Adipose tissue (tissue), 3 donors: ENCODE results near the gene CRB3. TPM values are rescaled to one million over a fixed set of nuclear protein-coding genes. Genes with fewer than 3 reads are reported as not detected.
A peak's percentile ranks its signal among the peaks of the same experiment; 100 is the strongest.
"Not testable (repeated sequence)": the region's sequence is repeated elsewhere in the genome, so short reads cannot be mapped to it uniquely, and the experiment has no call there.

Experiments
- H3K27ac ChIP-seq: one replicate; pipeline ENCODE4 v1.5.1; 2013; ENCODE audit warnings: low read depth, low read length
- WGBS, 3 donors: extraction: QIAGEN DNeasy Blood & Tissue Kit; methylation state at CpG; one replicate each; pipeline ENCODE4 v1.1.7; 2013; 5-methylcytosine and 5-hydroxymethylcytosine counted together
- polyA plus RNA-seq, 3 donors: library from polyadenylated mRNA; stranded (reverse); fragments of 200-250 nt; gene quantifications; one replicate each; pipeline ENCODE4 v1.2.3, GENCODE V29; 2013
- donor health status: healthy with polysubstance abuse.
- donor health status: Bipolar disorder and iron deficiency.
- donor health status: healthy.

The CRB3 gene
- 10 to 100 TPM in 1 of 3 donors, 1 to 10 TPM in 1, under 1 TPM in 1; 0.67 to 47.3 (median 4.1) TPM for polyA plus RNA-seq

- H3K27ac ChIP-seq = no peak within 1 kb of the TSS
- WGBS, 3 donors = 1 to 9% (median 6%) methylated on average over 58 to 65 of the region's 65 CpGs
Measured at GRCh38 chr19:6464070-6464873, at the start of gene CRB3. CRB3 (plus strand) TSS chr19:6464271; CDS start chr19:6464702, 431 bp downstream.

GRCh38 chr19:6414793-6415590 is 49.1 kb upstream of the CRB3 start:
- 92 to 94% (median 92%) methylated on average over 44 to 47 of the region's 47 CpGs for WGBS, 3 donors

DNA sequence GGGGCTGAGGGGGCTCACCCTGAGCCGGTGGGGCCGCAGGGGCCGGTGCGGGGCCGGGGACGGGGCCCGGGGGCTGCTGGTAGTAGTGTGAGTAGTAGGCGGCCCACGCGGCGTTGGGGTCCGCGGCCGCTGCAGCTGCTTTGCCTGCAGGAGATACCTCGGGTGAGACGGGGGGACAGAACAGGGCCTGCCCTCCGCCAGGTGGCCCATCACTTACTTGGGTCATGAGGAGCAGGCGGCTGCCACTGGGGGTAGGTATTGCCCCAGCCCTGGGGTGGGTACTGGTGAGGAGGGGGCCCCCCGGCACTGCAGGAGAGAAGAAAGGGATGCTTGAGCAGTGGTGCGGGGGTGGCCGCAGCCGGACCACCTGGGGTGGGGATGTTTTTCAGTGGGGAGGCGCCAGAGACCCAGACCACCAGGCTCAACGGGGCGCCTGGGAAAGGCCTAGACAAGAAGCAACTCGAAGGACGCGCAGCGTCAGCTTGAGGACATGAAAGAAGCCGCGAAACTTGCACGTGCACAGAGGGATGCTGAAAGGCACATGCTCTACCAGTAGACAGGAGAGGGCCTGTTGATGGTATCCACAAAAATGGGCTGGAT is 48.4 kb upstream of the CRB3 start:
- no peak overlapping the region for H3K27ac ChIP-seq
- 94 to 95% (median 95%) methylated on average over 31 to 32 of the region's 32 CpGs for WGBS, 3 donors

More at GRCh38 chr19:6414793-6415590, 49.1 kb upstream of the CRB3 start:
- H3K27ac ChIP-seq = no peak overlapping the region

DNA sequence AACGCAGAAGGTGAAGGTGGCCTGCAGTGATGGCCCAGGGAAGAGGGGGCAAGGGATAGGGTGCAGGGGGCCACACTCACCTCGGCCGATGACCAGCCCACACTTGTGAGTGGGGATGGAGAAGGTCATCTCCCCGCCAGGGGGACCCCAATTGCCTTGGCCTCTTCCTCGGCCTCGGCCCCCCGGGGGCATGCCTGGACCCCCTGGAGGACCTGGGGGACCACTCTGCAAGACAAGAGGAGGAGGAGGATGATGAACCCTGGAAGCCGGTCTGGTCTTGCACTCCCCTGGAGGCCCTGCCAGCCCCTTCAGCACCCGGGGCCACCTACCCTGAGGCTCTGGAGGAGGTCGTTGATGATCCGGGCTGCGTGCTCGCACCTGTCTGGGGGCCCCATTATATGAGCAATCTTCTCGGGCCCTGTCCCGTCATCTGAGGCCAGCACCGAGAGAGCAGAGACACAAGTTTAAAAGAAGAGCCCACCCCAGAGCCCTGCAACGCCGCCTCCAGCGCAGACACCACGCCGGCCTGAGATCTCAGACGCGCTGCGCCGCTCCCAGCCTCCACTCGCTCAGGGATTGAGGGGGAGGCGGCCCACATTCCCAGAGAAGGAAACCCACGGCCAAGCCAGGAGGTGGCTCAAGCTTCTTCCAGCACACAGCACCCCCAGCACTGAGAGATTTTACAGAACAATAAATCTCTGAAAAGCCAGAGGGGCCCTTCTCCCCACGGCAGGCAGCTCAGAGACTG is 47.2 kb upstream of the CRB3 start:
- 92 to 95% (median 95%) methylated on average over 27 to 29 of the region's 29 CpGs for WGBS, 3 donors
- no peak overlapping the region for H3K27ac ChIP-seq

- WGBS, 3 donors = 76 to 79% (median 78%) methylated on average over 21 to 33 of the region's 33 CpGs
- H3K27ac ChIP-seq = no peak overlapping the region
Measured at GRCh38 chr19:6417713-6418561, 46.1 kb upstream of the CRB3 start.

DNA sequence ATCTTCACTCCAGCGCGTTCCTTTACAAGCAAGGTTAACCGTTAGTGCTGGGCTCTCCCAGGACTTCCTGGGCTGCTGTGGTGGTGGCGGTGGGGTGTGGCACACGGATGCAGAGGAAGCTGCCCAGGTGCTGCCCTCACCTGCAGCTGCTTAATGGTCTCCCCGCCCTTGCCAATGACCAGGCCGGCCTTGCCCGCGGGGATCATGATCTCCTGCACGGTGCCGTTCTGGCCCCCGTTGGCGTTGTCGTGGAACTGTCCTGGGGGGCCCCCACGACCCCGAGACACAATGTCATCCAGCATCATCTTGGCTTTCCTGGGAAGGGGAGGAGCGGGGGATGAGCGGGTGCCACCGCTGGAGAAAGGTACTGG is 45.5 kb upstream of the CRB3 start:
- 88 to 94% (median 91%) methylated on average over 19 of the region's 19 CpGs for WGBS, 3 donors
- H3K27ac ChIP-seq = no peak overlapping the region

GRCh38 chr19:6421075-6422014 is 42.7 kb upstream of the CRB3 start:
- H3K27ac ChIP-seq = no peak overlapping the region
- 77 to 85% (median 84%) methylated on average over 20 of the region's 20 CpGs for WGBS, 3 donors

DNA sequence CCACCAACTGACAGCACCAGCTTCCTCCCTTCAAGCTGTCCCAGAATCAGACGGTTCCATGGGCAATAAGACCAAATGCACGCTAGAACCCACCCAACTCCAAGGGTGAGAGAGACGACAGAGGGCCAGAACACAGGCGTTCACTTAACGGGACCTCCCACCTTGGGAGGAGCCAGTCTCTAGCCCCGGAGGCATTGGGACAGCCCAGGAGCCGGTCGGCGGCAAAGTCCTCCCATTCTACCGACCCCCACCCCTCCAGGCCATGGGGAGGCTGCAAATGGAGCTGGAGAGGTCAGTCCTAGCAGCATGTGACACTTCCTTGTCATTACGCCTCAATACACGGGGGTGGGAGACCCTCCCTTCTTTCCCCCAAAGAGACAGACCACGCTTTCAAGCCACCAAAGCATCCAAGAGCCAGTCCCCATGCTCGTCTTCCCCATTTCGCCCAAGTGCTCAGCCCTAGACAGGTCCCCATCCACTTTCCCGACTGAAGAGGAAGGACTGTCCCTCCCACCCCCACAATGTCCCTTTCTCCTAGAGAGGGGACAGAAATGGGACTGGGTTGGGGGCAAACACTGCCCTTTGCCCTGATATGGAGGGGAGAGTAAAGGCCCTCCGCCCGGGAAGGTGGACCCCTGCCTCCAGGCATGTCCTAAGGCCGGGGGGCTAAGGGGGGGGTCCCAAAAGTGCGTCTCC is 40.4 kb upstream of the CRB3 start:
- no peak overlapping the region for H3K27ac ChIP-seq
- WGBS, 3 donors = 1% methylated on average over 18 to 20 of the region's 20 CpGs

DNA sequence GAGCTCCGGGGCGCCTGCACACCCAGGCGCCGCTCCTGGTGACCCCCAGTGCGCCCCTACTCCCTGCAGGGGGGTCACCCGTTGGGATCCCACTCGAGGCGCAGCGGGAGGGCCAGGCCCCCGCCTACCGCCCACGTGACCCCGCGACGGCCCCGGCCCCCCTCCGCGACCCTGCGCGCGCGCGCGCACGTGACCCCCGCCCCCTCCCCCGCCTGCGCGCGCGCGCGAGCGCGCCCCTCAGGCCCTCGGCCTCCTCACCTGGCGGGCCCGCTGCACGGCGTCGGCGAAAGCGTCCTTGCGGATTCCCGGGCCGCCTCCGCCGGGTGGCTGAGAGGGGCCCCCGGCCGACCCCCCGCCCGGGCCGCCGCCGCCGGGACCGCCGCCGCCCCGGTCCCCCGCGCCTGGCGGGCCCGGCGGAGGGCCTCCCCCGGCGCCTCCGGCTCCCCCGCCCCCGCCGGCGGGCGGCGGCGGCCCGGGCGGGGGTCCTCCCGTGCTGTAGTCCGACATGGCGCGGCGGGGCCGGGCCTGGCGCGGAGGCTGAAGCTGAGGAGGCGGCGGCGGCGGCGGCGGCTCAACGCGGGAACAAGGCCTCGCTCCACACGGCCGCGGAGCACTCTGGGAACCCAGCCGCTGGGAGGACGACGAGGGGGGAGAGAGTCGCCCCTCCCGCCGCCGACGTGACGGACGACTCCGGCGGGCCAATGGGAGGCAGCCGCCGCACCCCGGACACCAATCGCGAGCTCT is 39.7 kb upstream of the CRB3 start, which contains the start of gene KHSRP:
Gene KHSRP, minus strand, starts transcription at position 617 of the 744 bp plus-strand sequence. Its CDS starts 110 bp downstream, at position 507.
- peak within 1 kb of the TSS; percentile 46 for H3K27ac ChIP-seq
- 0 to 1% (median 0%) methylated on average over 22 to 114 of the region's 114 CpGs for WGBS, 3 donors

DNA sequence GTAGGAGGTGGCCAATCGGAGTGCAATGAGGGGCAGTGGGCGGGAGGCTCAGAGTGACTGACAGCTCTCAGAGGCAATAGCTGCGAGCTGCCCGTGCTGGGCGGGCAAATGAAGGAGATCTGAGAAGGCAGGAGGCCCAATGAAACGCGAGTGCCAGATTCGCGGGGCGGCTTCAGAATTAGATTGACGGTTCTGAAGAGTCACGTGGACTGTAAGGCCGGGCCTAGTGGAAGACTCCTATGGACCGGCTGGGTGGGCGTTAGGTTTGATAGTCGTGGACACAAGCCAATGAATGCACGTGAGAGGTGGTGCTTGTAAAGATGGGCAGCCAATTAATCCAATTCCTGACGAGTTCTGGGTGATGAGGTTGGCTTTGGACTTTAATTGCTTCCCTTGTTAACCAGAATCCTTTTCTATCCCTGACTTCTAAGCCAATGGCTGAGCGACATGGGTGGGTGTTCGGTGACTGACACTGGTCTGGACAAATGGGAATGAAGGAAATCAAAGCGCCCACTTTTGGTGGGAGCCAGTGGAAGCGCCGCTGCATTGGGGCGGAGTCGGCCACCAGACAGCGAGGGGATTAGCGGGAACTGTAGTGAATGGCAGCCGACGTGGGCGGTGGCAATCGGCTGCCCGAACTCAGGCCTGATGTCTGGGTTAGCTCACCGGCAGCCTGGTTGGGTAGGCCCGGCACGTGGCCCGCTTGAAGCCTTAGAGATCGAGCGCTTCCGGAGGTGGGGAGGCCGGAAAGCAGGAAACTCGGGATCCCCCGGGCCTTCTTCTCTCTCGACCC is 38.9 kb upstream of the CRB3 start:
- 3 to 5% (median 4%) methylated on average over 43 of the region's 43 CpGs for WGBS, 3 donors

DNA sequence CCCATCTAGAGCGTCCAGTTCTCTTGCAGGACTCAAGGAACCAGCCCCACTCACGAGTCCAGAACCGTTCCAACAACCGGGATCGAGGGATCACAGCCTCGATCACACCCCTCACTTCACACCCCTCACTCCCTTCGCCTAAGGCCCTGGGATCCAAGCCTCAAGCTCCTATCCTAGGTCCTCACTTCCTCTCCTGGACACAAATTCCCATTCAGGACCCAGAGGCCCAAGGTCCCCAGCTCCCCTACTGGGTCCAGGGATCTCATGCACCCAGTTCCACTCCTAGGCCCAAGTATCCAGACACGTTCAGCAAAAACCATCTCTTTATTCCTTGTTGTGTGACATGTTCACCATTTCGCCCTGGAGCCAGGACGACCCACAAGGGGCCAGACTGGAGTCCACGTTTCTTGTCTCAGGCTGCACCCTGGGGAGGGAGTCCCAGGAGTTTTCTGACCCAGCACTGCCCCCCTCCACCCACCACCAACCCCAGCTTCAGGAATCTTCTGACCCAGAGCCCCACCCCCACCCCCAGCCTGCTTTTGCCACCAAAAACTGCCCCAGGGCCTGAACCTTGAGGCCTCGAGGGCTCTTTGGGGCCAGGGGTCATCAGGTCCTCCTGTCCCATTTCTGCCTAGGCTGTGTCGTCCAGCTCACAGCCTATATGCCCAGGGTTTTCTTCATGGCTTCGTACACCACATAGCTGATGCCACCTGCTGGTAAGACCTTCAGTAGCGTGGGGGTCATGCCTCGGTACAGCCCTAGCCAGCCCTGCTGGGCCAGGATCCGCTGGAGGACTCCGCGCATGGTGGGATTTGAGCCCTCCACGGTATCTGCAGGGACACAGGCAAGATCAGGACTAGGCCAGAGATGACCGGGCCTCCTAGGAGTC is 38.1 kb upstream of the CRB3 start:
- WGBS, 3 donors = 90 to 95% (median 91%) methylated on average over 20 to 21 of the region's 21 CpGs
- no peak overlapping the region for H3K27ac ChIP-seq

More for the DNA sequence above, 38.9 kb upstream of the CRB3 start:
- H3K27ac ChIP-seq = no peak overlapping the region

DNA sequence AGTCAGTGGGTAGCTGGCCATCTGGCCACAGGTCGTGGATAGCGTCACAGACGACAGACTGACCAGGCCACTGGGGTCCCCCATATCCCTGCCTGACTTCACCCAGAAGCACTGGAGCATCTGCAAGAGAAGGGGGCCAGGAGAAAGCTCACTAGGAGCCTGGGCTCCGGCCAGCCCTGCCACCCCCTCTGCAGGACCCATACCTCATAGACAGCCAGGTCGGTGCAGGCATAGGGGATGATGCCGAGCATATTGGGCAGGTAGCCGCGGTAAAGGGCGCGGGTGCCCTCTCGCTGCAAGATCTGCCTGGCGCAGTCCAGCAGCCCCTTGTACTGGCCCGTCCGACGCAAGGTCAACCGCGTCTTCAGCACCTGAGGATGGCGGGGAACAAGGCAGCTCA is 36.9 kb upstream of the CRB3 start:
- whole genome bisulfite sequencing, 3 donors = 91 to 97% (median 96%) methylated on average over 18 of the region's 18 CpGs
- no peak overlapping the region for H3K27ac ChIP-seq

DNA sequence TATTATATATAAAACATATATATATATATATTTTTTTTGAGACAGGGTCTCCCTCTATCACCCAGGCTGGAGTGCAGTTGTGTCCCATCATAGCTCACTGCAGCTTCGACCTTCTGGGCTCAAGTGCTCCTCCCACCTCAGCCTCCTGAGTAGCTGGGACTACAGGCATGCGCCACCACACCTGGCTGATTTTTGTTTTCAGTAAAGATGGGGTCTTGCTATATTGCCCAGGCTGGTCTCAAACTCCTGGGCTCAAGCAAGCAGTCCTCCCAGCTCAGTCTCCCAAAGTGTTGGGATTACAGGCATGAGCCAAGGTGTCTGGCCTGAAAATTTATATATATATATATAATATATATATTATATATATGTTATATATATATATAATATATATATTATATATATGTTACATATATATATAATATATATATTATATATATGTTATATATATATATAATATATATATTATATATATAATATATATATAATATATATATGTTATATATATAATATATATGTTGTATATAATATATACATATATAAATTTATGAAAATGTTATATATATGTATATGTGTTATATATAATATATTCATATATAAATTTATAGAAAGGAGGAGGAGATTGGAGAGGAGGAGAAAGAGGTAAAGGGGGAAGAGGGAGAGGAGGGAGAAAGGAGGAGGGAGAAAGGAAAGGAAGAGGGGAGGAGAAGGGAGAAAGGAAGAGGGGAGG is 35.2 kb upstream of the CRB3 start:
- WGBS, 3 donors = 73 to 88% (median 86%) methylated on average over 2 of the region's 2 CpGs
- not testable (repeated sequence) for H3K27ac ChIP-seq
